ENCODE data around the gene GPR26. TPM values are rescaled to one million over a fixed set of nuclear protein-coding genes. Genes with fewer than 3 reads are reported as not detected.

GPR26 gene
- total RNA-seq, 1 experiment from 2014 or later: 0.07 TPM

DNA sequence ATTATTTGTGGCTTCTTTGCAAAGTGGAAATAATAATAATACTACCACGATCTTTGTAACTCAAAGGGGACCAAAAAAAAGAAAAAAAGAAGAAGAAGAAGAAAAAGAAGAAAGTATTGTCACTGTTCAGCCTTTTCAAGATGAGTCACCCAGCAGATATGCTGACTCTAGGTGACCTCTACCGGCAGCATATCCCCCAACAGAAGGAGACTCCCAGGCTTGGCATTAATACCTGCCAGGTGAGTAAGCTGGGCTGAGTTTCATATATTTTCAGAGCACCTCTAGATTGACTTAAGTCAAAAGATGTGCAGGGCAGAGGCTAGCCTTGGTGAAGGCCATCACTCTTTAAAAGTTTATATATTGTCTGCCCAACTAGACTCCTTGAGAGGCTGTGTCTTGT lies 30.4 kb upstream of the GPR26 start:
- Histone ChIP-seq H4K91ac (ENCODE audit: insufficient read length, low read depth, low read length) (no peak overlapping the region), H3K4me1 (ENCODE audit: insufficient read depth, low read length) (peaks cover 10% of the 10 kb centered on the region), H3K4me2 (ENCODE audit: insufficient read depth, insufficient read length, low read length) (no peak overlapping the region), H2BK5ac (ENCODE audit: insufficient read length, low read length) (no peak overlapping the region), H3K18ac (ENCODE audit: insufficient read length, low read depth, low read length) (no peak overlapping the region), H3K56ac (ENCODE audit: insufficient read length, low read depth, low read length) (no peak overlapping the region), H2BK12ac (ENCODE audit: insufficient read length, low read depth, low read length) (no peak overlapping the region), H2BK20ac (ENCODE audit: low read depth, low read length, poor library complexity, severe bottlenecking) (no peak overlapping the region), H4K5ac (ENCODE audit: insufficient read length, low read depth, low read length) (no peak overlapping the region), H2BK15ac (ENCODE audit: low read depth, low read length) (no peak overlapping the region), H3K23me2 (ENCODE audit: insufficient read length, low read depth, low read length, poor library complexity, severe bottlenecking) (no peaks in the 10 kb centered on the region), H3K9ac (ENCODE audit: extremely low read depth, insufficient read length, low read length) (no peak overlapping the region), H3K79me2 (ENCODE audit: insufficient read depth, low read length) (no peaks in the 10 kb centered on the region), H2AK5ac (ENCODE audit: insufficient read length, low read length) (no peak overlapping the region), H3K27ac (ENCODE audit: insufficient read length, low read depth, low read length) (no peak overlapping the region), H2AFZ (ENCODE audit: low read length) (no peak overlapping the region), H3K4ac (ENCODE audit: low read depth, low read length) (no peak overlapping the region), H3K27me3 (ENCODE audit: insufficient read depth, low read length) (no peaks in the 10 kb centered on the region), H4K8ac (replicated peaks; ENCODE audit: insufficient read length, low read depth, low read length) (no peak overlapping the region), H2BK120ac (ENCODE audit: low read depth, low read length, poor library complexity, severe bottlenecking) (no peak overlapping the region), H3K9me3 (ENCODE audit: control insufficient read depth, low read depth, low read length) (no peaks in the 10 kb centered on the region), H4K20me1 (ENCODE audit: control insufficient read depth, insufficient read depth, insufficient read length) (no peaks in the 10 kb centered on the region), H3K14ac (ENCODE audit: insufficient read depth, low read length) (no peak overlapping the region), H3K79me1 (ENCODE audit: insufficient read depth, low read depth, low read length, poor library complexity, severe bottlenecking) (no peaks in the 10 kb centered on the region), H3K23ac (ENCODE audit: insufficient read length, low read depth, low read length) (no peak overlapping the region), H3T11ph (ENCODE audit: low read length) (no peak overlapping the region)
- Mint-ChIP-seq H3K9me3 (no peaks in the 10 kb centered on the region; a peak in 1 of 5 replicates), H3K4me1 (peaks cover 21% of the 10 kb centered on the region in 2 experiments), H3K27ac (no peak overlapping the region), H3K4me3 (no peak overlapping the region), H3K36me3 (ENCODE audit: insufficient read depth in 1 of 3, low read depth in 3 of 3) (no peaks in the 10 kb centered on the region), H3K27me3 (ENCODE audit: low read depth) (peaks cover 17% of the 10 kb centered on the region)
- no peak for DNase-seq
- TF ChIP-seq, protein P1, sequence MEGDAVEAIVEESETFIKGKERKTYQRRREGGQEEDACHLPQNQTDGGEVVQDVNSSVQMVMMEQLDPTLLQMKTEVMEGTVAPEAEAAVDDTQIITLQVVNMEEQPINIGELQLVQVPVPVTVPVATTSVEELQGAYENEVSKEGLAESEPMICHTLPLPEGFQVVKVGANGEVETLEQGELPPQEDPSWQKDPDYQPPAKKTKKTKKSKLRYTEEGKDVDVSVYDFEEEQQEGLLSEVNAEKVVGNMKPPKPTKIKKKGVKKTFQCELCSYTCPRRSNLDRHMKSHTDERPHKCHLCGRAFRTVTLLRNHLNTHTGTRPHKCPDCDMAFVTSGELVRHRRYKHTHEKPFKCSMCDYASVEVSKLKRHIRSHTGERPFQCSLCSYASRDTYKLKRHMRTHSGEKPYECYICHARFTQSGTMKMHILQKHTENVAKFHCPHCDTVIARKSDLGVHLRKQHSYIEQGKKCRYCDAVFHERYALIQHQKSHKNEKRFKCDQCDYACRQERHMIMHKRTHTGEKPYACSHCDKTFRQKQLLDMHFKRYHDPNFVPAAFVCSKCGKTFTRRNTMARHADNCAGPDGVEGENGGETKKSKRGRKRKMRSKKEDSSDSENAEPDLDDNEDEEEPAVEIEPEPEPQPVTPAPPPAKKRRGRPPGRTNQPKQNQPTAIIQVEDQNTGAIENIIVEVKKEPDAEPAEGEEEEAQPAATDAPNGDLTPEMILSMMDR (conservative IDR thresholded peaks at IDR 0.05): peak; percentile 23; the same call in 2 of the 3 replicates
- no CpG with 5 or more reads among the region's 2 CpGs for WGBS (ENCODE audit: extremely low coverage, insufficient read length, low lambda C conversion rate)

All from H9 (cell line).